GM21423 (cell line): ENCODE measurements around the gene MSGN1.

Source experiments
- ATAC-seq: cut with Tn5 transposase; IDR thresholded peaks from one replicate; pipeline ENCODE4 v1.9.1; 2021; ENCODE audit warnings: mild to moderate bottlenecking, moderate library complexity; ENCODE audit not compliant: unreplicated experiment

The MSGN1 gene, protein sequence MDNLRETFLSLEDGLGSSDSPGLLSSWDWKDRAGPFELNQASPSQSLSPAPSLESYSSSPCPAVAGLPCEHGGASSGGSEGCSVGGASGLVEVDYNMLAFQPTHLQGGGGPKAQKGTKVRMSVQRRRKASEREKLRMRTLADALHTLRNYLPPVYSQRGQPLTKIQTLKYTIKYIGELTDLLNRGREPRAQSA

DNA sequence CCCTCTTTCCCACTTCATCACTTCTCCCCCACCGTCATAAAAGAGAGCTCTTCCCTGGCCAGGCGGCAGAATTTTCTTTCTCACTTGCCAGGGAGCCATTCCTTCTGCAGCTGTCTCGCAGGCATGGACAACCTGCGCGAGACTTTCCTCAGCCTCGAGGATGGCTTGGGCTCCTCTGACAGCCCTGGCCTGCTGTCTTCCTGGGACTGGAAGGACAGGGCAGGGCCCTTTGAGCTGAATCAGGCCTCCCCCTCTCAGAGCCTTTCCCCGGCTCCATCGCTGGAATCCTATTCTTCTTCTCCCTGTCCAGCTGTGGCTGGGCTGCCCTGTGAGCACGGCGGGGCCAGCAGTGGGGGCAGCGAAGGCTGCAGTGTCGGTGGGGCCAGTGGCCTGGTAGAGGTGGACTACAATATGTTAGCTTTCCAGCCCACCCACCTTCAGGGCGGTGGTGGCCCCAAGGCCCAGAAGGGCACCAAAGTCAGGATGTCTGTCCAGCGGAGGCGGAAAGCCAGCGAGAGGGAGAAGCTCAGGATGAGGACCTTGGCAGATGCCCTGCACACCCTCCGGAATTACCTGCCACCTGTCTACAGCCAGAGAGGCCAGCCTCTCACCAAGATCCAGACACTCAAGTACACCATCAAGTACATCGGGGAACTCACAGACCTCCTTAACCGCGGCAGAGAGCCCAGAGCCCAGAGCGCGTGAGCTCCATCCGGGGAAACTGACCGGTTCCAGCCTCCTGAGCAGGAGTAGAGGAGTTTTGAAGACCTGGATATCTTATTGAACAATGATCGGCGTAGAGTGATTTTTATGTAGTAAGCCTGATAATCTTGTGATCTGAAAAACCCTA, at the start of gene MSGN1:
Gene MSGN1, plus strand, starts transcription at position 65 of the 850 bp plus-strand sequence. Its CDS starts 59 bp downstream, at position 124.
- no peak for ATAC-seq

DNA sequence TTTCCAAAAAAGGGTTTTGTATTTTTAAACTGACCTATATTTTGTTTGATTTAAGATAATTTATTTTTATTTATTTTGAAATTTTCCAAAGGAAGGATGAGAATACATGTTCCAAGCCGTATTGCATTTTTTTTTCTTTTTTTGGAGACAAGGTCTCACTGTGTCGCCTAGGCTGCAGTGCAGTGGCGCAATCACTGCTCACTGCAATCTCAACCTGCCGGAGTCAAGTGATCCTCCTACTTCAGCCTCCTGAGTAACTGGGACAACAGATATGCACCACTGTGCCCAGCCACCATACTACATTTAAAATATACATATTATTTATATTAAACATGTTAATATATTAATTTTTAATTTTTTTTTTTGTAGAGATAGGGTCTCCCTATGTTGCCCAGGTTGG, 47.4 kb upstream of the MSGN1 start:
- no peak for ATAC-seq

DNA sequence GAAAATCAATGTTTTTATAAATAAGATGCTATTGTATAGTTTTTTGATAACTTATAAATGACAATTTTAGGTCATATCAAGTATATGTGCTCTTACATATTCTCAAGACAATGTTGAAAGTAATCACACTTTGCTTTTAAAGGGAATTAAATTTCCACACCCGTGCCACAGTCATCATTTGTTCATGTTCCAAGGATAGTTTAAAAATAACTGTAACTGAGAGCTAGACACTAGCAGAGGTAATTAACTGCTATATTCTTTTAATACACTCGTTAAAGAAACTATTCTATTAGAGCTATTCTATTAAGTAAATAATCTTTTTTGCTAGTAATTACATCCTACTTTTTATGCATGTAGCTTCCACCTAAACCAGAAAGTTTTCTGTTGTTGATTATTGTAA, 44.3 kb upstream of the MSGN1 start:
- ATAC-seq = no peak

DNA sequence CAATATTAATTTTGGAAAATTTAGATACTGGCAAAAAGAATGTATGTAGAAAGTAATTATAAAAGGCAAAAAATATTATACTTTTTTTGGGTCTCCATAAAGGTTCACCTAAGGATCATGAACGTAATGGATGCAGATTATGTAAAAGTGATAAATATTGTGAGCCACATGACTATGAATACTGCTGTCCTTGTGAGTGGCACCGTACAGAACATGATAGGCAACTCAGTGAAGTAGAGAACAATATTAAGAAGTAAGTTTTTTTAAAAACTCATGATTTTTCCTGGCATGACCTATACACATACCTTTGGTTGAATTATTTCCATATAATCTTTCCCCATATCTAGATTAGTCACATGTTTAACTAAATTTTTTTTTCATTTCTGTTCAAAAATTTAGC, 43.7 kb upstream of the MSGN1 start:
- ATAC-seq = no peak

DNA sequence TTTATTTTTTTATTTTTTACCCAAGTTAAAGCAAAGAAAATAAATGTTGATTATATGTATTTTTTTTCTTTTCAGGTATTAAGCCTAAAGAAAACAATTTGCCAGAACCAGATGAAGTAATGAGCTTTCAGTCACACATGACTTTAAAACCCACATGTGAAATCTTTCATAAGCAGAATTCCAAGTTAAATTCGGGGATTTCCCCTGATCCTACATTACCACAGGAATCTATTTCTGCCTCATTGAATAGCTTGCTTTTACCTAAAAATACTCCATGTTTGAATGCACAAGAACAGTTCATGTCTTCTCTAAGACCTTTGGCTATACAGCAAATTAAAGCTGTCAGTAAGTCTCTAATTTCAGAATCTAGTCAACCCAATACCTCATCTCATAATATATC, 35.7 kb upstream of the MSGN1 start:
- no peak for ATAC-seq

DNA sequence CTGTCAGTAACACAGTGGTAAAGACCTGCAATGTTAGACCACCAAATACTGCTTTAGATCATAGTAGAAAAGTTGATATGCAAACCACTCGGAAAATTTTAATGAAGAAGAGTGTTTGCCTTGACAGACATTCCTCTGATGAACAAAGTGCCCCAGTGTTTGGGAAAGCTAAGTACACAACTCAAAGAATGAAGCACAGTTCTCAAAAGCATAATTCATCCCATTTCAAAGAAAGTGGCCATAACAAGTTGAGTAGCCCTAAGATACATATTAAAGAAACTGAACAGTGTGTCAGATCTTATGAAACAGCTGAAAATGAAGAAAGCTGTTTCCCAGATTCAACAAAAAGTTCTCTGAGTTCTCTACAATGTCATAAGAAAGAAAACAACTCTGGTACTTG, 34.8 kb upstream of the MSGN1 start:
- ATAC-seq = no peak

DNA sequence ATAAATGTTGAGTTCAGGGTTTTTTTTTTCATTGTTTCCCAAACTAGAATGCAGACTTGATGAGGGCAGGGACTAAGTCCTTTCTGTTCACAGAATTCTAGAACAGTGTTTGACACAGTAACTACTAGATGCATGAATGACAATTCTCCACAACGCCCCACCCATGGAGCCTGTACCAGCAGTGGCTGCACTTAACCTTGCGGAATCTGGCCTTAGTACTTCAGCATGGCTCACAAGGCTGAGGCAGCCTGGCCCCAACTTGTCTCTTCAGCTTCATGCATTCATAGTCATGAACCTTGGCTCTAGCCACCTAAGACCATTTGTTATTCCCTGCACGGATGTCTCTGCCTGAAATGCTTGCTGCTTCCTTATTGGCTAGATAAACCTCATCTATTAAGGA, 29.5 kb upstream of the MSGN1 start:
- no peak for ATAC-seq

DNA sequence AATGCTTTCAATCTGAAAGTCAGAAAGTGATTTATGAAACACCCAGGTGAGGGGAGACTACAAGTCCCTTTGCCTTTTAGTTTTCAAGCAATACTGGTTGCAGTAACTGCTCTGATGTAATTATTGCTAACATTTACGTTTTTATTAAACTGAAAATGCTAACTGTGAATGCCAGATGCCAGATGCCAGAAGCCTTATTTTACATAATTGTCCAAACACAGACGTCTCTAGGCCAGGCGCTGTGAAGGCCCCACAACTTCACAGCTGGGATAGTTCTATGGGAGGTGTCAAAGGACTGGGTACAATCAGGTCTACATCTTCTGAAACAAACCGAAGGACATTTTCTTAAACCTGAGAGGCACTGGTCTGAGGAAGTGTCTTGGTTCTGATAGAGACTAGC, 27.5 kb upstream of the MSGN1 start:
- ATAC-seq = no peak

DNA sequence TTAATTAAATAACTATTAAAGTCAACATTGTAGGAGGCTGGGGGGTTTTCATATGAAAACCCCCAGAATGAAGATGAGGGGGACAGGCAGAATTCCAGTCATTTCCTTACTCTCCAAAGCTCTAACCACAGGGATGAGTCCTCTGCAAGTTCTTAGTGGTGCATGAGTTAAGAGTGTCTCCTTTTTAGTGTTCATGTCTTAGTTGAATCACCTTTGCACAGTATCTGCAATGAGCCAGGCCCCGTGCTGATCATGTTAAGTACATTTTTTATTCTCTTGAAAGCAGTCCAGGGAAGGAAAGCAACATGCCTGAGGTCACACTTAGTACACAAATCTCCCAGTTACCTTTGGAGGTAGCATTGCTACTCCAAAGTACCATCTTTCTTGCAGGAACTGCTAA, 25.7 kb upstream of the MSGN1 start:
- ATAC-seq = no peak

DNA sequence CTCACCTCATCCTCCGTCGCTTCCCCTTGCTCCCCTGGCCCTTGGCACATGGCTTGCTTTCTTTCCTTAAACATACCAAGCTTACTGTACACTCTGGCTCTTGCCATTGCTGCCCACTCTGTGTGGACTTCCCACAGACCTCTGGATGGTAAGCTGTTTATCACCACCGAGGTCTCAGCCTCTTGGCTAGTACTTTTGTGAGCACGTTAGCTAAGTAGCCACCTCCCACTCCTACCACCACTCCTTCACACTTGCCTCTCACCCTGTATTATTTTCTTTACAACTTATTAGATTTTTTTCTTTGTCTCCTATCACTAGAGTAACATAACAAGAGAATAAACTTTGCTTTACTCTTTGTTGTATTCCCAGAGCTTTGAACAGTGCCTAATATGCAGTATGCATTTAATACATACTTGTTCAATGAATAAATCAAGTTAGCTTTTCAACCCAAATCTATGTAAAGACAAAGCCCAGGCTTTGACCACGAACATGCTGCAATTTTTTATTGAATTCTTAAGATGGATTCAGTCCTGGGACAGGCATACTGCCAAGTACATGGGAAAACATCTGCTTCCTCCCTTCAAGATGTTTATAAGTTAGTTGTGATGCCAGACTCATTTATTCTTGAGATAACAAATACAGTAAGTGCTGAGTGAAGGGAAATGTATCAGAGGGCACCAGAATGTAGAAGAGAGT, 25.0 kb upstream of the MSGN1 start:
- no peak for ATAC-seq

DNA sequence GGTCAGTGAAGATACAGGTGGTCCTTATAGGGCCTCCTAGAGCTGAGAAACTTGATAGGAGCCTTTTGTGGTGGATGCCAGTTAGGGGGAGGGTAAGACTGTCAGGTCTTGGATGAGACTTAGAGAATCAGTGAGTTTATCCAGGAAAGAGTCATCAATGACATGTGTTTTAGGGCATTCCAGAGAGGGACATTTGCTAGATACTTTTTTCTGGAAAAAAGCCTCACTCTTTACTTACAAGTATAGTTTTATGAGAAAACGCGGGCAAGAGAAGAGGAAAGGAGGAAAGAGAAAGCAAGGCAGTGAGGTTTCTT, 24.5 kb upstream of the MSGN1 start:
- ATAC-seq = no peak

DNA sequence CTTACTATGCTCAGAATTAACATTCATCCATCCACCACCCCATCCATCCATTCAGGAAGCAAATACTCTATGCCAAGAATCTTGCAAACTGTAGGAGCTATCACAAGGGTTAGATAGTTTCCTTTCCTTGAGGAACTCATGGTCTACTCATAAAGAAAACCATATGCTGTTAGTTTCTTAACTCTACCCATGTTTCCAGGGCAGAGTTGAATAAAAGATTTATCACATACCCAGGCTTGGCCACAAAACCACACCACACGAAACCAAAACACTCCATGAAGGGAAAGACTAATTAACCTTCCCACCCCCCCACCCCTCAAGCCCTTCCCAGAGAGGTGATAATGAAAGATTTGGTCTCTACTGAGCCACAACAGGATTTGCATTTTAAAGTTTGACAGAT, 23.7 kb upstream of the MSGN1 start:
- peak; percentile 52 for ATAC-seq

DNA sequence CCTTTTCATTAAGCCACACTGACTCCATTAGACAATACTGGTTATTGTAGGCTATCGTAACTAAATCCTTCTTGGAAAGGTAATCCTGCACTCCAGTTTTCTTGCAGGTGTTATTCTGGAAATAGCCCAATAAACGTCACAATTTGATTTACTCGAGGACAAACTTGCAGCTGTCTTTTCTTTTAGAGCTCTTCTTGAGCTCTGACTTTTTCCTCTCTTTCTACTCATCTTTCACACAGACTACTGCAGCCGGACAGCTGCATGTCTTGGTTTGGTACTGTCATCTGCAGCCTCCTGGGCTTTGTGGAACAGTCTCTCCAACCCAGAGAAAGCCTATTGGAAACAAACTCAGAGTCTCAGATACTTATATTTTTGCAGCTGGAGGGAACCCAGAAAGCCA, 23.0 kb upstream of the MSGN1 start:
- no peak for ATAC-seq

DNA sequence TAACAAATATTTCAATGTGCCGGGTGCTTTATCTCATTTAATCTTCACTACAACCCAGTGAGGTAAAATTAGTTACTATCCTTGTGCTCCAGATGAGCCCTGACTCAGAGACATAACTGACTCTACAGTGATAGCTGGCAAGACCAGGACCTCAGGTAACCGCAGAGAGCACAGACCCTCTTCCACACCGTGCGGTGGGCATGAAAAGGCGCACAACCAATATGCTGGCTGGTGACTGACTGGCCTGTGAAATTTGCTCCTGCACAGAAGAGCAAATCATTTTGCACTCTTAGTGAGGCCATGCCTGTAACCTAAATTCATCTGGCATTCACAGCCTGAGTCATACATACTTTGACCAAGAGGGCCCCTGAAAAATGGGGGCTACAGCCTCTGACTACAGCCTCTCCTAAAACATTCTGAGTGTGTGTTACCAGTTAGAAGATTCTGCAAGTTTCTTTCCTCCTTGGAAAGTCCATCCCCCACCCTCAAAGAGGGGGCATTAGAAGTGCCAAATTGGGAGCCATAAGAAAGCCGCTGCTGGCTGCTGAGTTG, 22.4 kb upstream of the MSGN1 start:
- no peak for ATAC-seq

DNA sequence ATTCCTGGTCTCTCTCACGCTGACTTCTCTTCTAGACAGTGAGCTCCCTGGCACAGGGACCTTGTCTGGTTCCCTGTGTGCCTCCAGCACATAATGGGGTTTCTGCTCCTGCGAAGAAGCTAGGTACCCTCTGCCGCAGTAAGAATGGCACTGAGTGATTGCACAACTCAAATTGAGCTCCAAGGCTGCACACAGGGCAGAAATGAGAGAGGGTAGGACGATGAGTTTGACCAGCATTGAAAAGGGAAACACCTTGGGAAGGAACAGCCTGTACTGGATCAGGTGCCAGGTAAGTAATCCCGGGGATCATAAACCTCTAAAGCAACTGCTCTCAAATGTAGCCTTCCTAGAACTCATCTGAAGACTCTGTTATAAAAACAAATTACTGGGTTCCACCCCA, 21.0 kb upstream of the MSGN1 start:
- no peak for ATAC-seq

DNA sequence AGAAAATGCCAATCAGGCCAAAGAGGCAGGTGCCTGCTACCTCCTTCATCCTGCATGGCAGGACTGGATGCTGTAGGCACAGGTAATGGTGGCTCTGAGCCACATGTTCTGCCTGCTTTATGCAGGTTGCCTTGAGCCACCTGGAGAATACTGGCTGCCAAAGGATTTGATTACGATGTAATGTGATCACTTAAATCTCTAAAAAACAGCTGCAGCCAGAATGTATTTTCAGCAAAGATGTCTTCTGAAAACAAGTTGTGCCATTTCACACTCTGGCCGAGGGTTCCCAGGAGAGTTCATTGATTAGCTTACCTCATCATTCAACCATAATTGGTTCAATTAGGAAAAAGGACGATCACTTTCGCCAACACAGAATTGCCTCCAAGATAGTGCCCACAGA, 17.9 kb upstream of the MSGN1 start:
- ATAC-seq = no peak

DNA sequence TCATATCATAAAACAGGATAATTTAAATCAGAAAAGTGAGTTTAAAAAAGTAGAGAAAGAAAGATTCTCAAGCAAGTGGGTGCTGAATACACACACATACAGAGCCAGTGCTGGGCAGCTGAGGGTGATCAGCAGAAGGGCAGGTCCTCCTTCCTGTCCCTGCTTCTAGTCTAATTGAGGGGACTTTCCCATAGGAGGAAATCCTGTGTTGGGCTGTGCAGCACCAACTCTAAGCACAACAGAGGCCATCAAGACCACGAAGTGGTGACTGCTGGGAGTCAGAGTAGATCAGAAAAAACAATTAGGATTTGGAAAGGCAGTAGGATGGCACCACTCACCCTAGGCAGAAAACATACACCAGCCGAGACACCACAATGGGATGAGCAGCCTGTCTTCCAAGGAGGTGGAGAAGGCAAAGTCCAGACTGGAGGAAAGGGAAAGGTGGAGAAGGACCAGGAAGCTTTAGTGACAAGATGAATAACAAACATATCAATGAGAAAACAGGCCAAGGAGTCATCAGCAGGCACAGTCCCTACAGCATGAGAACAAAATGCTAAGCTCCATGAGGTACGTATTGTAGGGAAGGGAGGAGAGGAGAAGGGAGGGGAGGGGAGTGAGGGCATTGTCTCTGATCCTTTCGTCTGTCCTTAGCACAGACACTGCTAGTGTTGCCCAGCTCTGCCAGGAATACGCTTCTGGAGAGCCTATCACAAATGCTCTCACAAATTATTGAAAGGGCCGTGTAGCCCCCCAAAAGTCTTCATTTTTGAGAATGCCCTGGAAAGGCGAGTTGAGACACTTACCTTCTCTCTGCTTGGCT, 16.7 kb upstream of the MSGN1 start:
- ATAC-seq = no peak

DNA sequence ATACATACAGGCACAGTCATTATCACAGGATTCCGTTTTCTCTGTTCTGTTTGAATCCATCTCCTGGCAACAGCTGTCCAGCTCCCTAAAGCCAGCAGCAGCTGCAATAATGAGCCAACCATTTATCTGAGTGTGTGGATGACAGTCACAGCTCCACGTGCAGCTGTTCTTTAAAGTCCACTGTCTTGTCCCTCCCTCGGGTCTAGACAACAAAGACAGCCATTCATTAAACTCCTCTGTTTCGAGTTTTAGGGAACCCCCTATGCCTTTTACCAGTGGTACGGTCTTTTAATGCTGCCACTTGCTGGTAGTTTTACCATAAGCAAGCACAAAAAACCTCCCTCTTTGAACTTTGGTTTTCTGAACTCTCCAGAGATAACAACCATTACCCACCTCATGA, 16.0 kb upstream of the MSGN1 start:
- no peak for ATAC-seq

DNA sequence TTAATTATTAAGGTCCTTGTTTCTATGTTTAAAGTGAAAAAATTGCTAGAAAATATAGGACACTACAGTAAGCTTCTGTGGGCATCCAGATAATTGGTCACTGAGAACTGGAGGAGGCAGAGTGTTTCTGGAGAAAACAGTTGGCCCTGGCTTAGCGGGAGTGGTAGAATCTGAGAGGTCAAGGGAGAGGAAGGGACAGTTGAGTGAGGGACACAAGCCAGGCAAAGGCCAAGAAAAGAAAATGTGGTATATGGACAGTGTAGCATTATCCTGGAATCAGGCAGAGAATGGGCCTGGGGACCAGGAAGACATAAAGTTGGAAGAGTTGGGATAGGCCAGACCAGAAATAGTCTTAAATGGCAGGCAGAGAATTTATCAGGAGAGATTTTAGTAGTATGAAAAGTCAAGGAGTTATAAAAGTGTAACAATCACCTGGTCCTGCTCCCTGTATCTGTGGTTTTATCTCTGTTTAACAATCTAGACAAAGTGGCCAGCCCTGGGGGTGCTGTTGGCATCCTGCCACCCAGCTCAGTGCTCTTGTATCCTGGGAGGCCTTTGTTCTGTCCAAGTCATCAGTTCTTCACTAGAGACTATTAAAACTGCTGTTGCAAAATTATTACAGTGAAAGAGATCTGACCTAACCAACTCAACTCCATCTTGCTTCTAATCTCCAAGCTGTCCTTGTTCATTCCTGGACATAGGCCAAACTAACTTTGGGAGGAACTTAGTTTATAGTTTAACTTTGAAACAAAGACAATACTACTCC, 15.4 kb upstream of the MSGN1 start:
- no peak for ATAC-seq

DNA sequence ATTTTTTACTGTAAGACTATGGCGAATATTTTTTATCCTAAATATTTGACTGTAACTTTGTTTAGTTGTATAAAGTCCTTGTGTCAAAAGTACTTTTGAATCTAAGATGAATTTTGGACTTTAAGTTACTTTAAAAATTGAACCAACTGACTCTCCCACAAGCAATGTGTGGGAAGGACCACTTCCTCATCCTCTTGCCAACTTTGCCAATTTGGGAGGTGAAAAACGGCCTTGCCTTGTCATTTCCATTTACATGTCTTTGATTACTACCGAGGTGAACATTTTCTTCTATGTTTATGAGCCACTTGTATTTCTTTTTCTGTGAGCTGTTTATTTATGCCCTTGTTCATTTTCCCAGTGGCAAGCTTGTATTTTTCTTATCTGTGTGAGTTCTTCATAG, 12.8 kb upstream of the MSGN1 start:
- no peak for ATAC-seq
